Activated T-cell treated with anti-CD3 and anti-CD28 coated beads, Interleukin-2, amount 50 U/mL, for 4 hours (primary cell): ENCODE measurements around the gene TEKT4. TPM values are rescaled to one million over a fixed set of nuclear protein-coding genes. Genes with fewer than 3 reads are reported as not detected.
"Not testable (repeated sequence)": the region's sequence is repeated elsewhere in the genome, so short reads cannot be mapped to it uniquely, and the experiment has no call there.

Experiments used
- ATAC-seq, 2 donors: fragments of 200-7000 bp; cut with Tn5 transposase; one replicate each; pipeline ENCODE4 v1.10.0; 2021
- DNase-seq: peaks from one replicate; pipeline ENCODE4 v3.0.0-alpha.2; 2020
- H3K27me3 Mint-ChIP-seq: one replicate; pipeline ENCODE4 v1.8.0; 2021; ENCODE audit warnings: low read depth, mixed read lengths
- H3K36me3 Mint-ChIP-seq: one replicate; pipeline ENCODE4 v1.8.0; 2022; ENCODE audit warnings: mixed read lengths; ENCODE audit not compliant: insufficient read depth
- H3K4me1 Mint-ChIP-seq: one replicate; pipeline ENCODE4 v1.8.0; 2021; ENCODE audit warnings: low read depth, mixed read lengths
- H3K4me3 Mint-ChIP-seq: one replicate; pipeline ENCODE4 v1.8.0; 2021; ENCODE audit warnings: mild to moderate bottlenecking, moderate library complexity, mixed read lengths
- H3K9me3 Mint-ChIP-seq: one replicate; pipeline ENCODE4 v1.8.0; 2021; ENCODE audit warnings: mixed read lengths
- total RNA-seq, 3 donors: library from RNA; stranded (reverse); gene quantifications; one replicate each; pipeline ENCODE4 v1.2.1, GENCODE V29; 2021

TEKT4 gene
- total RNA-seq, 3 donors from 2014 or later = not detected

GRCh38 chr2:94873362-94874276, 2.4 kb downstream of the TEKT4 start:
- no peaks in the 10 kb centered on the region for H3K36me3 Mint-ChIP-seq
- peak in 1 of 2 donors; percentile 22 for ATAC-seq

DNA sequence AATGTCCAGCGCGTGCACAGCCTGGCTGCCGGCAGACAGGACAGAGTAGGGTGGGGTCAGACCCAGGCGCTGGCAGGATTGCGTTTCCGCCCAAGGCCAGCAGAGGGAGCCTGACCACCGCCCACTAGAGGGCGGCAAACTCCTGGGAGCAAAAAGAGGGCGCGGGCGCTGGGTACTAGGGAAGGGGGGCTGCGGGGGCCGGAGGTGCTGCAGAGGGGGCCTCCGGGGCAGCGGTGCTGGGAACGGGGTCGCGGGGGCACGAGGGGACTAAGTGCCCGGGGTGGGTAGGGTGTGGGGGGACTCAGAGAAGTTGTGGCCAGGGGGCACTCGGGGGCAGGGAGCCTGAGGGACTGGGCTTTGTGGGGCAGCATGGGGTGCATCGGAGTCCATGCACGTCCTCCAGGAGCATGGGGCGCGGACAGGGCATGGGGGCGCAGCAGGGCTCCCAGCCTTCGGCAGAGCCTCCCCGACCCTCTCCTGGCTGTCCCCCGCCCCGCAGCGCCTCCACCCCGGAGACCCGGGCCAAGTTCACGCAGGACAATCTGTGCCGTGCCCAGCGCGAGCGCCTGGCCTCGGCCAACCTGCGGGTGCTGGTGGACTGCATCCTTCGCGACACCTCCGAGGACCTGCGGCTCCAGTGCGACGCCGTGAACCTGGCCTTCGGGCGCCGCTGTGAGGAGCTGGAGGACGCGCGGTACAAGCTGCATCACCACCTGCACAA, 3.2 kb downstream of the TEKT4 start:
- Mint-ChIP-seq H3K4me1 (no peaks in the 10 kb centered on the region), H3K36me3 (no peaks in the 10 kb centered on the region), H3K4me3 (no peak overlapping the region), H3K9me3 (no peaks in the 10 kb centered on the region), H3K27me3 (peaks cover 7% of the 10 kb centered on the region)
- DNase-seq (peak; percentile 40), ATAC-seq (peak; percentile 80 to 81)

More at GRCh38 chr2:94873362-94874276, 2.4 kb downstream of the TEKT4 start:
- no peaks in the 10 kb centered on the region for H3K9me3 Mint-ChIP-seq
- no peak overlapping the region for H3K4me3 Mint-ChIP-seq
- no peak for DNase-seq
- H3K27me3 Mint-ChIP-seq = peaks cover 8% of the 10 kb centered on the region
- H3K4me1 Mint-ChIP-seq = no peaks in the 10 kb centered on the region

- Mint-ChIP-seq H3K36me3 (no peaks in the 10 kb centered on the region), H3K9me3 (no peaks in the 10 kb centered on the region), H3K27me3 (peaks cover 5% of the 10 kb centered on the region), H3K4me1 (no peaks in the 10 kb centered on the region), H3K4me3 (no peak overlapping the region)
- DNase-seq (no peak), ATAC-seq (no peak)
Observed at GRCh38 chr2:94875064-94875819, 4.0 kb downstream of the TEKT4 start.

- H3K4me1 Mint-ChIP-seq = no peaks in the 10 kb centered on the region
- no peaks in the 10 kb centered on the region for H3K9me3 Mint-ChIP-seq
- H3K27me3 Mint-ChIP-seq = no peaks in the 10 kb centered on the region
- no peaks in the 10 kb centered on the region for H3K36me3 Mint-ChIP-seq
- DNase-seq = no peak
- H3K4me3 Mint-ChIP-seq = no peak overlapping the region
- no peak for ATAC-seq
Observed at GRCh38 chr2:94875820-94876522, 4.7 kb downstream of the TEKT4 start.

GRCh38 chr2:94876523-94876863, 5.3 kb downstream of the TEKT4 start:
- H3K9me3 Mint-ChIP-seq = no peaks in the 10 kb centered on the region
- no peaks in the 10 kb centered on the region for H3K27me3 Mint-ChIP-seq
- ATAC-seq (no peak), DNase-seq (no peak)
- H3K4me3 Mint-ChIP-seq = no peak overlapping the region
- H3K4me1 Mint-ChIP-seq = no peaks in the 10 kb centered on the region
- H3K36me3 Mint-ChIP-seq = no peaks in the 10 kb centered on the region

GRCh38 chr2:94877129-94877528, 5.9 kb downstream of the TEKT4 start:
- no peak overlapping the region for H3K4me3 Mint-ChIP-seq
- peaks cover 2% of the 10 kb centered on the region for H3K27me3 Mint-ChIP-seq
- no peaks in the 10 kb centered on the region for H3K36me3 Mint-ChIP-seq
- ATAC-seq (no peak), DNase-seq (no peak)
- H3K9me3 Mint-ChIP-seq = no peaks in the 10 kb centered on the region
- no peaks in the 10 kb centered on the region for H3K4me1 Mint-ChIP-seq

DNA sequence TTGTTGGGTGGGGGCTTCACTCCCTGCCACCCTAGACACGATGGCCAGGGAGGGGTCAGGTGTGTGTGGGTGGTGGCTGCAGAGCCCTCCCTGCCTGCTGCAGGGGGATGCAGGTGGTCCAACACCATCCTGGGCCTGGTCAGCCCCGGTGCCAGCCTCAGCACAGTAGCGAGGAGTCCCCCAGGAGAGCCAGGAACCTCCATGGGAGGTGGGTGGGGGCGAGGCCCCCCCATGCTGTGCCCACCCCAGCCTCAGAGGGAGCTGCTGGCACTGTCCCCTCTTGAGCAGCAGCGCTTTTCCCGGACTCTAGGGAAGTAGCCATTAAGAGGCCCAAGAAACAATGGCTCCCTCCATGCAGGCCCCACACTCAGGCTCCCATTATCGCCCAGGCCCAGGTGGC, 7.3 kb downstream of the TEKT4 start:
- not testable (repeated sequence) for H3K4me3 Mint-ChIP-seq, H3K4me1 Mint-ChIP-seq, H3K9me3 Mint-ChIP-seq, H3K36me3 Mint-ChIP-seq, H3K27me3 Mint-ChIP-seq, DNase-seq, ATAC-seq

DNA sequence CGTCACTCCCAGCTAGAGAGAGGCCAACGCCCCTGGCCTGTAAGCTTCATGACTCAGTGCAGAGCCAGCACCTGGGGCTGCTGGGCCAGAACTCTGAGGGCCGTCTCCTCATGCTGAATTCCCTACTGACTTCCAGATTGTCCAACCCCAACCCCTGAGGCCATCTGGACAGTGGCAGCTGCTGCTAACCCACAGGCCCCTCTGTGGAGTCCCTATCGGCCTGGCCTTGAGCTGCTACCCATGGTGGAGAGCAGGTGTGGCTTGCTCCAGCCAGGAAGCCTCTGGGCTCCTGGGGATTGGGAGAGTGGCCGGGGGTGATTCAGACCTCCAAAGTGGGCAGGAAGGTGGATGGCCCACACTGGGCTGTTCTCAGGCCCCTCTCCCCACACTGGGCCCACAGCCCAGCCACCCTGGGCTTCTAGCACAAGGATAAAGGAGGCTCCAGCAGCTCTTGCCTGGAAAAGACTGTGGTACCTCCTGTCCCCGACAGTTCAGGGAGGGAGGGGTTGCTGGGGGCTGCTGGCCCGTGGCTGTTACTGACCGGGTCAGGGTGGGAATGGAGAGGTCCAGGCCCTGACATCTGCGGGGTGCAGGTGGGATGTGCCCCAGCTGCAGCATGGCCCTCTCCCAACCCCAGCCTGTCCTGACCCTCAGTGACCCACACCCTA, 8.2 kb downstream of the TEKT4 start:
- no peak overlapping the region for H3K4me3 Mint-ChIP-seq
- no peaks in the 10 kb centered on the region for H3K36me3 Mint-ChIP-seq
- no peak for ATAC-seq
- peaks cover 3% of the 10 kb centered on the region for H3K9me3 Mint-ChIP-seq
- DNase-seq = no peak
- no peaks in the 10 kb centered on the region for H3K4me1 Mint-ChIP-seq
- peaks cover 2% of the 10 kb centered on the region for H3K27me3 Mint-ChIP-seq

GRCh38 chr2:94879982-94880377, 8.8 kb downstream of the TEKT4 start:
- peaks cover 2% of the 10 kb centered on the region for H3K27me3 Mint-ChIP-seq
- no peak for ATAC-seq
- no peaks in the 10 kb centered on the region for H3K36me3 Mint-ChIP-seq
- H3K4me3 Mint-ChIP-seq = no peak overlapping the region
- no peak for DNase-seq
- H3K9me3 Mint-ChIP-seq = peaks cover 7% of the 10 kb centered on the region
- no peaks in the 10 kb centered on the region for H3K4me1 Mint-ChIP-seq

DNA sequence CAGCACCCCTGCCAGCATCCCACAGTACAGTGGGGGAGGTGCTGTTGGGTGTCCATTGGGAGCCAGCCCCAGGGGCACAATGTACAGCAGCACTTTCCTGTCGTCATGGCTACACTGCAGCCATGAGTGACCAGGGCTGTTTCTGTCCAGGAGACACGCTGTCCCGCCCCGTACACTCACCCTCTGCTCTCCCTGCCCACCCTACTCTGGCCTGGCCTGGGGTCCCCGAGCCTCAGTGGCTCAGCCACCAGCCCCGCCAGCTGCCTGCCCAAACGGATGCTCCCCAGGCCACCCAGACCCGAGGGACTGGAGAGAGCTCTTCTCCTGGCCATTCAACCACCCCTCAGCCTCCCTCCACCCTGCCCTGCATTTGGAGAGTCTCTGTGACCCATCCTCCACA, 9.3 kb downstream of the TEKT4 start:
- no peaks in the 10 kb centered on the region for H3K36me3 Mint-ChIP-seq
- DNase-seq = no peak
- H3K9me3 Mint-ChIP-seq = peaks cover 9% of the 10 kb centered on the region
- no peak overlapping the region for H3K4me3 Mint-ChIP-seq
- H3K4me1 Mint-ChIP-seq = no peaks in the 10 kb centered on the region
- no peak for ATAC-seq
- peaks cover 2% of the 10 kb centered on the region for H3K27me3 Mint-ChIP-seq

- no peaks in the 10 kb centered on the region for H3K36me3 Mint-ChIP-seq
- ATAC-seq = no peak
Observed at GRCh38 chr2:94881070-94881469, 9.8 kb downstream of the TEKT4 start.

GRCh38 chr2:94890234-94890633, 19.0 kb downstream of the TEKT4 start:
- no peaks in the 10 kb centered on the region for H3K4me1 Mint-ChIP-seq
- DNase-seq (no peak), ATAC-seq (no peak)
- peaks cover under 1% of the 10 kb centered on the region for H3K9me3 Mint-ChIP-seq
- no peak overlapping the region for H3K4me3 Mint-ChIP-seq
- peaks cover 19% of the 10 kb centered on the region for H3K27me3 Mint-ChIP-seq
- no peaks in the 10 kb centered on the region for H3K36me3 Mint-ChIP-seq

More at GRCh38 chr2:94881070-94881469, 9.8 kb downstream of the TEKT4 start:
- DNase-seq = no peak
- Mint-ChIP-seq H3K4me1 (no peaks in the 10 kb centered on the region), H3K27me3 (peaks cover 6% of the 10 kb centered on the region), H3K4me3 (no peak overlapping the region), H3K9me3 (peaks cover 9% of the 10 kb centered on the region)

- not testable (repeated sequence) for H3K4me1 Mint-ChIP-seq, H3K4me3 Mint-ChIP-seq, H3K36me3 Mint-ChIP-seq, ATAC-seq, DNase-seq, H3K9me3 Mint-ChIP-seq
- peaks cover 13% of the 10 kb centered on the region for H3K27me3 Mint-ChIP-seq
Observed at GRCh38 chr2:94895273-94895672, 24.0 kb downstream of the TEKT4 start.
